Subcutaneous abdominal adipose tissue (tissue), 5 donors: ENCODE measurements around the gene LRP5.
A peak's percentile ranks its signal among the peaks of the same experiment; 100 is the strongest.

Source experiments
- H3K27ac ChIP-seq: one replicate; pipeline ENCODE4 v1.7.0; 2013; ENCODE audit warnings: low read depth, mild to moderate bottlenecking, inconsistent platforms, low read length, moderate library complexity
- H3K27me3 ChIP-seq, 5 donors: one replicate each; pipeline ENCODE4 v1.7.0; 2013; ENCODE audit warnings: low read length in 5 of 5, inconsistent platforms in 1 of 5; ENCODE audit not compliant: control insufficient read depth in 5 of 5, insufficient read depth in 4 of 5
- H3K36me3 ChIP-seq, 5 donors: one replicate each; pipeline ENCODE4 v1.7.0; 2013; ENCODE audit warnings: low read length in 5 of 5; ENCODE audit not compliant: control insufficient read depth in 5 of 5, insufficient read depth in 5 of 5
- H3K4me1 ChIP-seq, 5 donors: one replicate each; pipeline ENCODE4 v1.7.0; 2013; ENCODE audit warnings: low read length in 5 of 5, mild to moderate bottlenecking in 3 of 5, moderate library complexity in 1 of 5; ENCODE audit not compliant: control insufficient read depth in 5 of 5, insufficient read depth in 5 of 5
- H3K4me3 ChIP-seq, 5 donors: one replicate each; pipeline ENCODE4 v1.7.0; 2013; ENCODE audit warnings: low read length in 5 of 5, low read depth in 1 of 5
- H3K9ac ChIP-seq, 5 donors: one replicate each; pipeline ENCODE4 v1.7.0; 2013; ENCODE audit warnings: low read length in 5 of 5, mild to moderate bottlenecking in 4 of 5, moderate library complexity in 3 of 5
- H3K9me3 ChIP-seq, 5 donors: one replicate each; pipeline ENCODE4 v1.7.0; 2013; ENCODE audit warnings: low read length in 5 of 5; ENCODE audit not compliant: control insufficient read depth in 5 of 5
- donor health status: healthy.
- donor health status: healthy.
- donor health status: healthy.
- donor health status: healthy.
- donor health status: healthy.

The LRP5 gene

GRCh38 chr11:68365943-68366435, 53.6 kb downstream of the LRP5 start:
- H3K9me3 ChIP-seq = no peaks in the 10 kb centered on the region
- H3K27ac ChIP-seq = no peak overlapping the region
- H3K9ac ChIP-seq = no peak overlapping the region
- H3K4me3 ChIP-seq = no peak overlapping the region
- peaks cover 0 to 50% (median 43%) of the 10 kb centered on the region in 5 donors for H3K36me3 ChIP-seq
- peaks cover 6 to 15% (median 14%) of the 10 kb centered on the region in 5 donors for H3K4me1 ChIP-seq
- H3K27me3 ChIP-seq = no peaks in the 10 kb centered on the region

GRCh38 chr11:68367252-68367651, 54.9 kb downstream of the LRP5 start:
- Histone ChIP-seq H3K4me1 (peaks cover 11 to 28% (median 27%) of the 10 kb centered on the region in 5 donors), H3K9me3 (no peaks in the 10 kb centered on the region), H3K4me3 (no peak overlapping the region), H3K36me3 (peaks cover 0 to 43% (median 38%) of the 10 kb centered on the region in 5 donors), H3K27me3 (no peaks in the 10 kb centered on the region), H3K9ac (no peak overlapping the region), H3K27ac (no peak overlapping the region)

- peaks cover 21 to 53% (median 52%) of the 10 kb centered on the region in 5 donors for H3K4me1 ChIP-seq
- no peaks in the 10 kb centered on the region for H3K9me3 ChIP-seq
- no peak overlapping the region for H3K4me3 ChIP-seq
- peak overlapping the region in 1 of 5 donors; percentile 47 for H3K9ac ChIP-seq
- H3K27me3 ChIP-seq = no peaks in the 10 kb centered on the region
- peak overlapping the region; percentile 98 for H3K27ac ChIP-seq
- peaks cover 0 to 35% (median 29%) of the 10 kb centered on the region in 5 donors for H3K36me3 ChIP-seq
These were observed 57.4 kb downstream of the LRP5 start for GRCh38 chr11:68369756-68370155.

- Histone ChIP-seq H3K4me3 (no peak overlapping the region), H3K27ac (peak overlapping the region; percentile 98), H3K27me3 (no peaks in the 10 kb centered on the region), H3K36me3 (peaks cover 0 to 31% (median 26%) of the 10 kb centered on the region in 5 donors), H3K9me3 (no peaks in the 10 kb centered on the region), H3K4me1 (peaks cover 22 to 60% (median 59%) of the 10 kb centered on the region in 5 donors), H3K9ac (peak overlapping the region in 2 of 5 donors; percentile 16 to 47)
These were observed 58.1 kb downstream of the LRP5 start for GRCh38 chr11:68370211-68371111.

GRCh38 chr11:68371171-68372041, 59.0 kb downstream of the LRP5 start:
- Histone ChIP-seq H3K4me1 (peaks cover 22 to 67% (median 65%) of the 10 kb centered on the region in 5 donors), H3K9ac (peak overlapping the region in 1 of 5 donors; percentile 16), H3K27me3 (no peaks in the 10 kb centered on the region), H3K36me3 (peaks cover 0 to 26% (median 19%) of the 10 kb centered on the region in 5 donors), H3K27ac (peak overlapping the region; percentile 98), H3K9me3 (no peaks in the 10 kb centered on the region), H3K4me3 (no peak overlapping the region)

GRCh38 chr11:68372114-68372513, 59.7 kb downstream of the LRP5 start:
- Histone ChIP-seq H3K9ac (no peak overlapping the region), H3K27ac (peak overlapping the region; percentile 98), H3K4me3 (no peak overlapping the region), H3K27me3 (no peaks in the 10 kb centered on the region), H3K4me1 (peaks cover 29 to 74% (median 72%) of the 10 kb centered on the region in 5 donors), H3K36me3 (peaks cover 0 to 19% (median 13%) of the 10 kb centered on the region in 5 donors), H3K9me3 (no peaks in the 10 kb centered on the region)

- Histone ChIP-seq H3K9me3 (no peaks in the 10 kb centered on the region), H3K27me3 (no peaks in the 10 kb centered on the region), H3K27ac (peak overlapping the region; percentile 98), H3K36me3 (peaks cover 0 to 14% (median 10%) of the 10 kb centered on the region in 5 donors), H3K4me1 (peaks cover 29 to 79% (median 77%) of the 10 kb centered on the region in 5 donors), H3K9ac (no peak overlapping the region), H3K4me3 (no peak overlapping the region)
These were observed 60.2 kb downstream of the LRP5 start for GRCh38 chr11:68372625-68373024.

- Histone ChIP-seq H3K9ac (peak overlapping the region; percentile 20 to 75 (median 59)), H3K36me3 (peaks cover 0 to 10% (median 6%) of the 10 kb centered on the region in 5 donors), H3K27ac (peak overlapping the region; percentile 98), H3K4me3 (peak overlapping the region in 2 of 5 donors; percentile 16 to 50), H3K4me1 (peaks cover 29 to 86% (median 84%) of the 10 kb centered on the region in 5 donors), H3K27me3 (no peaks in the 10 kb centered on the region), H3K9me3 (no peaks in the 10 kb centered on the region)
These were observed 60.9 kb downstream of the LRP5 start for GRCh38 chr11:68373189-68373814.

- peaks cover 29 to 92% (median 89%) of the 10 kb centered on the region in 5 donors for H3K4me1 ChIP-seq
These were observed 61.6 kb downstream of the LRP5 start for GRCh38 chr11:68373815-68374501.

More at GRCh38 chr11:68373815-68374501, 61.6 kb downstream of the LRP5 start:
- H3K9me3 ChIP-seq = no peaks in the 10 kb centered on the region
- H3K36me3 ChIP-seq = peaks cover 0 to 8% (median 3%) of the 10 kb centered on the region in 5 donors
- peak overlapping the region in 4 of 5 donors; percentile 56 to 75 (median 62) for H3K9ac ChIP-seq
- H3K27ac ChIP-seq = peak overlapping the region; percentile 98
- H3K27me3 ChIP-seq = no peaks in the 10 kb centered on the region
- H3K4me3 ChIP-seq = peak overlapping the region; percentile 8 to 50 (median 22)
